Neuronal stem cell (in vitro differentiated cells): Measurements from ENCODE around the gene MAST4.

Experiments used
- DNase-seq: peaks from one replicate; pipeline ENCODE4 v3.0.0-alpha.2; 2013; ENCODE audit warnings: low spot score
- H2AFZ ChIP-seq: one replicate; pipeline ENCODE4 v1.6.1; 2013; ENCODE audit warnings: mild to moderate bottlenecking, low read length, inconsistent platforms
- H2AK5ac ChIP-seq: 2 replicates; pipeline ENCODE4 v1.6.1; 2013; ENCODE audit warnings: low read depth, mild to moderate bottlenecking, inconsistent platforms, low read length, moderate library complexity, mixed read lengths
- H2BK120ac ChIP-seq: 2 replicates; pipeline ENCODE4 v1.6.1; 2013; ENCODE audit warnings: low read depth, mild to moderate bottlenecking, inconsistent platforms, low read length, moderate library complexity, mixed read lengths
- H2BK12ac ChIP-seq: one replicate; pipeline ENCODE4 v1.6.1; 2013; ENCODE audit warnings: low read length, inconsistent platforms
- H2BK15ac ChIP-seq: 2 replicates; pipeline ENCODE4 v1.6.1; 2013; ENCODE audit warnings: mild to moderate bottlenecking, low read length, inconsistent platforms, mixed read lengths
- H2BK5ac ChIP-seq: one replicate; pipeline ENCODE4 v1.6.1; 2013; ENCODE audit warnings: inconsistent platforms, mild to moderate bottlenecking, low read length, moderate library complexity
- H3K14ac ChIP-seq: one replicate; pipeline ENCODE4 v1.6.1; 2013; ENCODE audit warnings: low read length, inconsistent platforms
- H3K18ac ChIP-seq: 2 replicates; pipeline ENCODE4 v1.6.1; 2013; ENCODE audit warnings: low read length, inconsistent platforms
- H3K23ac ChIP-seq: 2 replicates; pipeline ENCODE4 v1.6.1; 2013; ENCODE audit warnings: low read depth, mild to moderate bottlenecking, mixed read lengths, low read length, inconsistent platforms; ENCODE audit not compliant: poor library complexity
- H3K27ac ChIP-seq: replicated peaks from 3 replicates; pipeline ENCODE4 v1.5.1; 2013; ENCODE audit warnings: low read length, inconsistent platforms
- H3K27me3 ChIP-seq, 3 experiments: 2 replicates each; pipeline ENCODE4 v1.6.1; 2013; ENCODE audit warnings: low read length in 3 of 3, mild to moderate bottlenecking in 2 of 3, inconsistent platforms in 1 of 3, low read depth in 1 of 3, mixed read lengths in 1 of 3, moderate library complexity in 1 of 3; ENCODE audit not compliant: control insufficient read depth in 3 of 3, insufficient read depth in 3 of 3
- H3K36me3 ChIP-seq, 2 donors: replicated peaks in 1 of 2; 2 replicates each; pipeline ENCODE4 v1.6.1; 2013; ENCODE audit warnings: low read length in 2 of 2; ENCODE audit not compliant: control insufficient read depth in 2 of 2, insufficient read depth in 2 of 2
- H3K4ac ChIP-seq: 2 replicates; pipeline ENCODE4 v1.6.1; 2013; ENCODE audit warnings: inconsistent platforms, mild to moderate bottlenecking, low read length, moderate library complexity
- H3K4me1 ChIP-seq, 2 donors: 1 replicate in 1 of 2; 2 replicates in 1 of 2; pipeline ENCODE4 v1.6.1; 2013; ENCODE audit warnings: low read length in 2 of 2, low read depth in 1 of 2; ENCODE audit not compliant: control insufficient read depth in 2 of 2, insufficient read depth in 1 of 2
- H3K4me2 ChIP-seq: one replicate; pipeline ENCODE4 v1.6.1; 2013; ENCODE audit warnings: mild to moderate bottlenecking, low read length, inconsistent platforms; ENCODE audit not compliant: insufficient read depth, poor library complexity, severe bottlenecking
- H3K4me3 ChIP-seq, 2 donors: 2 replicates each; pipeline ENCODE4 v1.5.1; 2013; ENCODE audit warnings: low read length in 2 of 2, mild to moderate bottlenecking in 2 of 2, inconsistent platforms in 1 of 2, moderate library complexity in 1 of 2
- H3K79me1 ChIP-seq: one replicate; pipeline ENCODE4 v1.6.1; 2013; ENCODE audit warnings: low read depth, mild to moderate bottlenecking, inconsistent platforms, low read length, moderate library complexity
- H3K9ac ChIP-seq: one replicate; pipeline ENCODE4 v1.6.1; 2013; ENCODE audit warnings: mild to moderate bottlenecking, low read depth, low read length, inconsistent platforms; ENCODE audit not compliant: poor library complexity
- H3K9me3 ChIP-seq, 2 donors: replicated peaks in 1 of 2; 2 replicates each; pipeline versions ENCODE3 to v1.6.1; 2013; ENCODE audit warnings: low read length in 2 of 2, mild to moderate bottlenecking in 2 of 2, inconsistent platforms in 1 of 2, low read depth in 1 of 2, mixed read lengths in 1 of 2, moderate library complexity in 1 of 2; ENCODE audit not compliant: control insufficient read depth in 2 of 2, insufficient read depth in 1 of 2
- H4K8ac ChIP-seq: one replicate; pipeline ENCODE4 v1.6.1; 2013; ENCODE audit warnings: low read depth, mild to moderate bottlenecking, inconsistent platforms, low read length, moderate library complexity
- H4K91ac ChIP-seq: one replicate; pipeline ENCODE4 v1.6.1; 2013; ENCODE audit warnings: low read length, low read depth, mild to moderate bottlenecking, inconsistent platforms; ENCODE audit not compliant: poor library complexity
- WGBS, 2 donors: extraction: QIAGEN DNeasy Blood & Tissue Kit; methylation state at CpG; one replicate each; pipeline ENCODE4 v1.1.7; 2013; ENCODE audit warnings: missing lambda C conversion rate in 2 of 2, mixed read lengths in 1 of 2; ENCODE audit not compliant: insufficient read length in 2 of 2, insufficient replicate concordance in 1 of 2; ENCODE audit errors: extremely low coverage in 2 of 2; 5-methylcytosine and 5-hydroxymethylcytosine counted together

MAST4 gene

GRCh38 chr5:66903218-66903617 is 307.0 kb downstream of the MAST4 start:
- Histone ChIP-seq H2BK5ac (no peak overlapping the region), H3K4ac (no peak overlapping the region), H2AFZ (no peak overlapping the region), H2BK15ac (no peak overlapping the region), H3K27me3 (no peaks in the 10 kb centered on the region), H3K9me3 (no peaks in the 10 kb centered on the region), H2BK12ac (no peak overlapping the region), H3K14ac (no peak overlapping the region), H3K4me3 (no peak overlapping the region), H4K8ac (no peak overlapping the region), H2BK120ac (no peak overlapping the region), H4K91ac (no peak overlapping the region), H3K36me3 (no peaks in the 10 kb centered on the region), H3K4me1 (peaks cover 0 to 5% of the 10 kb centered on the region in 2 donors), H3K27ac (no peak overlapping the region), H3K79me1 (no peaks in the 10 kb centered on the region), H3K4me2 (no peak overlapping the region), H3K9ac (no peak overlapping the region), H2AK5ac (no peak overlapping the region), H3K18ac (no peak overlapping the region), H3K23ac (no peak overlapping the region)
- DNase-seq: no peak
- no CpG with 5 or more reads among the region's 1 CpG for WGBS, 2 donors

GRCh38 chr5:66903709-66904108 is 307.5 kb downstream of the MAST4 start:
- no peak overlapping the region for H3K27ac ChIP-seq
- H3K9ac ChIP-seq: no peak overlapping the region
- no peak overlapping the region for H3K23ac ChIP-seq
- H3K14ac ChIP-seq: no peak overlapping the region
- H3K4me1 ChIP-seq: peaks cover 0 to 5% of the 10 kb centered on the region in 2 donors
- peak overlapping the region; percentile 74 for H3K18ac ChIP-seq
- no peak overlapping the region for H4K91ac ChIP-seq
- no peak overlapping the region for H2BK5ac ChIP-seq
- H4K8ac ChIP-seq: no peak overlapping the region
- H3K4ac ChIP-seq: no peak overlapping the region
- H2BK15ac ChIP-seq: no peak overlapping the region
- H2BK12ac ChIP-seq: no peak overlapping the region
- WGBS, 2 donors: no CpG with 5 or more reads among the region's 3 CpGs
- no peak overlapping the region for H2AFZ ChIP-seq
- H3K27me3 ChIP-seq: no peaks in the 10 kb centered on the region
- H3K79me1 ChIP-seq: no peaks in the 10 kb centered on the region
- no peak overlapping the region for H3K4me2 ChIP-seq
- H3K9me3 ChIP-seq: no peaks in the 10 kb centered on the region
- no peak for DNase-seq
- H3K4me3 ChIP-seq: no peak overlapping the region
- no peak overlapping the region for H2BK120ac ChIP-seq
- no peaks in the 10 kb centered on the region for H3K36me3 ChIP-seq
- no peak overlapping the region for H2AK5ac ChIP-seq

- no peak for DNase-seq
- Histone ChIP-seq H2BK15ac (no peak overlapping the region), H3K23ac (no peak overlapping the region), H3K36me3 (no peaks in the 10 kb centered on the region), H4K8ac (no peak overlapping the region), H2AFZ (no peak overlapping the region), H3K4me1 (peaks cover 0 to 6% of the 10 kb centered on the region in 2 donors), H3K9ac (no peak overlapping the region), H3K9me3 (no peaks in the 10 kb centered on the region), H2AK5ac (no peak overlapping the region), H3K27ac (no peak overlapping the region), H2BK120ac (no peak overlapping the region), H3K4ac (no peak overlapping the region), H4K91ac (no peak overlapping the region), H3K4me3 (no peak overlapping the region), H3K79me1 (no peaks in the 10 kb centered on the region), H3K27me3 (no peaks in the 10 kb centered on the region), H3K14ac (no peak overlapping the region), H2BK12ac (no peak overlapping the region), H3K18ac (no peak overlapping the region), H3K4me2 (no peak overlapping the region), H2BK5ac (no peak overlapping the region)
- WGBS, 2 donors: no CpG with 5 or more reads among the region's 3 CpGs
These were observed 308.0 kb downstream of the MAST4 start for GRCh38 chr5:66904189-66904588.

DNA sequence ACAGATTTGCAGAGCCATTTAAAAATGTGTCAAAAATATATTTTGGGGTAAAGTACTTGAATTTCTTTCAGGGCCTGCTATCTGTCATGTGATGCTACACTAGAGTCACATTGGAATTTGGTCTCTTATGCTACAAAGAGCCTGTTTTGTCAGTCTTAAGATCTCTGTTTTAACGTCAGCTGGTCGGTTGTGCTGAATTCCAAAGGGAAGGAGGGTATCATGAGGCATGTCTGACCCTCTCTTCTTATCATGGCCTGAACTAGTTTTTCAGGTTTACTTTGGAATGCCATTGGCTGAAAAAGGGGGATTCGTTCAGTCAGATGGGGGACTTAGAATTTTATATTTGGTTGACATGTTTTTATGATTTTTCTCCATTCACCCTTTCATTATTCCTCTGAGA is 309.8 kb downstream of the MAST4 start:
- no peak overlapping the region for H2BK12ac ChIP-seq
- no peak overlapping the region for H3K18ac ChIP-seq
- H4K91ac ChIP-seq: no peak overlapping the region
- no peak overlapping the region for H2BK5ac ChIP-seq
- no peak overlapping the region for H3K27ac ChIP-seq
- no peak overlapping the region for H4K8ac ChIP-seq
- no peaks in the 10 kb centered on the region for H3K79me1 ChIP-seq
- H3K9me3 ChIP-seq: no peaks in the 10 kb centered on the region
- no peak overlapping the region for H2BK15ac ChIP-seq
- DNase-seq: no peak
- no peak overlapping the region for H3K4ac ChIP-seq
- no CpG with 5 or more reads among the region's 3 CpGs for WGBS, 2 donors
- H3K4me3 ChIP-seq: no peak overlapping the region
- H3K4me1 ChIP-seq: peaks cover 0 to 6% of the 10 kb centered on the region in 2 donors
- H2AFZ ChIP-seq: no peak overlapping the region
- no peak overlapping the region for H2BK120ac ChIP-seq
- H3K27me3 ChIP-seq: no peaks in the 10 kb centered on the region
- no peaks in the 10 kb centered on the region for H3K36me3 ChIP-seq
- no peak overlapping the region for H3K9ac ChIP-seq
- H3K14ac ChIP-seq: no peak overlapping the region
- no peak overlapping the region for H2AK5ac ChIP-seq
- no peak overlapping the region for H3K4me2 ChIP-seq
- no peak overlapping the region for H3K23ac ChIP-seq
